C4-2B (cell line): ENCODE measurements around the gene ZBTB7A.

Experiments used
- H3K27ac ChIP-seq: fragments of 450-650 bp; 2 replicates; pipeline ENCODE4 v1.5.1; 2017
- ZFX ChIP-seq: fragments of 450-650 bp; IDR thresholded peaks from 2 replicates; pipeline ENCODE4 v1.6.1; 2017
- TF ChIP-seq, protein P1 (sequence below): fragments of 450-650 bp; conservative IDR thresholded peaks from 2 replicates; pipeline ENCODE4 v1.5.1; 2017; ENCODE audit warnings: mild to moderate bottlenecking

Gene ZBTB7A

DNA sequence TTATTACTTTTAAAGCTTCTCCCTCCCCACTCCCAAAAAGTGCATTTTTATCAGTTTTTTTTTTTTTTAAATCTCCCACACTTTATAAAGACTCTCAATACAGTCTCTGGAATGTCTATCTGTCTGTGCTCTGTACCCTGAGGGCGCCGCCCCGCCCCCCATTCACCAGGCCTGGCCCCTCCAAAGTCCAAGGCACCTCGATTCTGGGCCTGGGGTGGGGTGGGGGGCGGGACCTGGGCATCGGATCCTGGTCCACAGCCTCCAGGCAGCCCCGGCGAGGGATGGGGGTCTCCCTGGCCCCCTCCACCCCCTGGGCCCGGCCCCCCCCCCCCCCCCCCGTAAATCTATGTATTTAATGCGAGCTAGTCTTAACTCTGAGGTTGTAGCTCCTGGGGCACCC is 23.3 kb downstream of the ZBTB7A start:
- H3K27ac ChIP-seq: peak overlapping the region; percentile 66; the same call in 1 of the 2 replicates
- TF ChIP-seq, protein P1, sequence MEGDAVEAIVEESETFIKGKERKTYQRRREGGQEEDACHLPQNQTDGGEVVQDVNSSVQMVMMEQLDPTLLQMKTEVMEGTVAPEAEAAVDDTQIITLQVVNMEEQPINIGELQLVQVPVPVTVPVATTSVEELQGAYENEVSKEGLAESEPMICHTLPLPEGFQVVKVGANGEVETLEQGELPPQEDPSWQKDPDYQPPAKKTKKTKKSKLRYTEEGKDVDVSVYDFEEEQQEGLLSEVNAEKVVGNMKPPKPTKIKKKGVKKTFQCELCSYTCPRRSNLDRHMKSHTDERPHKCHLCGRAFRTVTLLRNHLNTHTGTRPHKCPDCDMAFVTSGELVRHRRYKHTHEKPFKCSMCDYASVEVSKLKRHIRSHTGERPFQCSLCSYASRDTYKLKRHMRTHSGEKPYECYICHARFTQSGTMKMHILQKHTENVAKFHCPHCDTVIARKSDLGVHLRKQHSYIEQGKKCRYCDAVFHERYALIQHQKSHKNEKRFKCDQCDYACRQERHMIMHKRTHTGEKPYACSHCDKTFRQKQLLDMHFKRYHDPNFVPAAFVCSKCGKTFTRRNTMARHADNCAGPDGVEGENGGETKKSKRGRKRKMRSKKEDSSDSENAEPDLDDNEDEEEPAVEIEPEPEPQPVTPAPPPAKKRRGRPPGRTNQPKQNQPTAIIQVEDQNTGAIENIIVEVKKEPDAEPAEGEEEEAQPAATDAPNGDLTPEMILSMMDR: no peak
- no peak for TF ChIP-seq ZFX

DNA sequence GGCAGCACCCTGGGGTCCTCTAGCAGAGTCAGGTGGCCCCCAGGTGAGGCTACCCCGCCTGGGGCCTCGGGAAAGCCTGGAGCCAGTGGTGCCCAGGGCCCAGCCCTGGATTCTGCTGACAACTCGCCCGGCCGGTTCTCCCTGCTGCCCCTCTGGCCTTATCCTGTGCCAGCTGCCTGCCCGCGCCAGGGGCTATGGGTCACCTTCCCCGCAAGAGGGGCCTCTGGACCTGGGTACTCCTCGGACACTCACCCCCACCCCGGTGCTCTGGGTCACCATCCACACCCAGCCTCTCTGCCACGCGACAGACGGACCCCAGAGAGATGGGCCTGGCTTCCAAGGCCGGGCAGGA is 24.0 kb downstream of the ZBTB7A start:
- peak overlapping the region; percentile 66 for H3K27ac ChIP-seq
- TF ChIP-seq ZFX: no peak
- TF ChIP-seq, protein P1: no peak

DNA sequence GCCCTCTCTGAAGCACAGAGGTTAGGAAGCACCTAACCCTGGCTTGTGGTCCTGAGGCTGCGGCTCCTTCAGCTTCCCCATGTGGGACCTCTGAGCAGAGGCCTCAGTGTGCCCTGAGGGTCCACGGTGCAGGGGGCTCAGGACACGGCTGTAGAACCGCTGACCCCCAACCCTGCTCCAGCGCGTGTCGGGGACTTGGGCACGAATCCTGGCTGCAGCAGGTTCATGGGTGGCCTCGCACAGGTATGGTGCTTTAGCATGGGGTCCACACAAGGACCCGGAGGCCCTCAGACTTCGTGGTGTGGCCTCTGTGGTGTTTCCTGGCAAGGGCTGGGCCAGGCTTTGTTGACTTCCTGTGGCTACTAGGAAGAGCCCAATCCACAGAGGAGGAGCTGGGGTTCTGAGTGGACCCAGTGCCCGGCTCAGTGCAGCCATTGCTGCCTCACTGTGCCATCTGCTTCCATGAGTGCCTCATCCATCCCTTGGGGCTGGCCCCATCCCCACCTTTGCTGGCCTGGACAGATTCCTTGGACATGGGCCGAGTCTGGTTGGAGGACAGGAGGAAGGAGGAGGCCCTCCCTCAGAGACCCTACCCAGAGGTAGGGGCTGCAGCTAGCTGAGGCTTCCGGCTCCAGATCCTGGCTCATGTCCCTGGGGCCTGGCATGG is 24.5 kb downstream of the ZBTB7A start:
- H3K27ac ChIP-seq: peak overlapping the region; percentile 66
- TF ChIP-seq, protein P1: no peak
- no peak for TF ChIP-seq ZFX

DNA sequence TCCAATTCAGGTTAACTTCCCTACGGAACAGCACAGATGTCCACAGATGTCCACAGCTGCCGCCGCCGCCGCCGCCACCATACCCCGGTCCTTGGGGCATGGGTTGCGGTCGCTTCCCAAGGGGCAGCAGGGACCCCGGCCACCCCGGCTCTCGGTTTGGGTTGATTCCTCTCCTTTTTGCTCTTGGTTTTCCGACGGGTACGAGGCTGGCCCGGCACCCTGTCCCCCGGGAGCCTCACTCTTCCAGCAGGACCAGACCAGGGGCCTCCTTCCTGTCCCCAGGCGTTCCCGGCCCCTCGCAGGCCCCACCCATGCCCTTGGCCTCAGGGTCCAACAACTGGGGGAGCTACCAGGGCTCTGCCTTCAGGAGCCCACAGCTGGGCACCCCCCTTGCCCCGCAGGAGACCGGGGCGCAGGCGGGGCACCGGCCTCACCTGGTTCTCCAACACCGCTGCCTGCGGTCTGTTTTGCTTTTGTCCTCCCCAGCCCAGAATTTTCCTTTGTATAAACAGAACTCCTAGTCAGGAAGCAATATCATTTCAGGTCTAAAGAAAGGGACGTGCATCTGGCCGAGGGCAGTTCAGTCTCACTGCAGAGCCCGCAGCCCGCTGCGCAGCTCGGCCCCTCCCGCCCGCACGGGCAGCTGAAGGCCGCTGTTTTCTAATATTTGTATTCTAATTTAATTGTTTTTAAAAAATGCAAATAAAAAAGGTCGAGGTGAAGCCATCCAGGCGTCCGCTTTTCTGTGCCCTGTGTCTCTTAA is 27.9 kb downstream of the ZBTB7A start:
- H3K27ac ChIP-seq: no peak overlapping the region
- TF ChIP-seq ZFX: no peak
- TF ChIP-seq, protein P1: no peak

DNA sequence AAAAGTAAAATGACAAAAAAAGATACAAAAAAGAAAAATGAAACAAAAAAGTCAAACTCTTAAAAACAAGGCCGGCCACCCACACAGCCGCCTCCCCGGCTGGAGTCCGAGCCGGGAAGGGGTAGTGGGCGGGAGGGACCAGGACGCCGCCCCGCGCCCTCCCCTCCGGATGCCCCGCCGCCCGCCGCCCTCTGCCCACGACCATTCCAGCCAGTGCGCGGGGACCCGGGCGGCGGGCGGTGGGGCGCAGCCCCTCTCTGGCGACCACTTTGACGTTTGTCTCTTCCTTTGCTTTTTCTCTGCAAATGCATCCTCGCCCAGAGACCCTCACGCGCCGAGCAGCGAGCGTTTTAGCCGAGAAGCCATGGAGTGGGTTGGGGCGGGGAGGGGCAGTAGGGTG is 28.6 kb downstream of the ZBTB7A start:
- H3K27ac ChIP-seq: no peak overlapping the region
- no peak for TF ChIP-seq ZFX
- TF ChIP-seq, protein P1: no peak

DNA sequence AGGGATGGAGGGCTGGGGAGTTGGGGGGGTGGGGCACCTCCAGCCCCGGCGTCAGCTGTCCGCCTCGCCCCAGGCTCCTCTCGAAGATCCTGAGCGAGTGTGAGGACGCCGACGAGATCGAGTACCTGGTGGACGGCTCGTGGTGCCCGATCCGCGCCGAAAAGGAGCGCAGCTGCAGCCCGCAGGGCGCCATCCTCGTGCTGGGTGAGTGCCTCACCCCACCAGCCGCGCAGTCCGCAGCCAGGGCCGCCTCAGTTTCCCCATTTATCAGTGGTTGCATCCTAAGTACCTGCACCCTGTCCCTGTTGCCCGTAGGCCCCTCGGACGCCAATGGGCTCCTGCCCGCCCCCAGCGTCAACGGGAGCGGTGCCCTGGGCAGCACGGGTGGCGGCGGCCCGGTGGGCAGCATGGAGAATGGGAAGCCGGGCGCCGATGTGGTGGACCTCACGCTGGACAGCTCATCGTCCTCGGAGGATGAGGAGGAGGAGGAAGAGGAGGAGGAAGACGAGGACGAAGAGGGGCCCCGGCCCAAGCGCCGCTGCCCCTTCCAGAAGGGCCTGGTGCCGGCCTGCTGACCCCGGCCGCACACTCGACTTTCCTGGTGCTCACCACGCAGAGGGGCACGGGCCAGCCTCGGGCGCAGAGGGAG is 29.3 kb downstream of the ZBTB7A start:
- TF ChIP-seq, protein P1: no peak
- TF ChIP-seq ZFX: no peak
- H3K27ac ChIP-seq: no peak overlapping the region

DNA sequence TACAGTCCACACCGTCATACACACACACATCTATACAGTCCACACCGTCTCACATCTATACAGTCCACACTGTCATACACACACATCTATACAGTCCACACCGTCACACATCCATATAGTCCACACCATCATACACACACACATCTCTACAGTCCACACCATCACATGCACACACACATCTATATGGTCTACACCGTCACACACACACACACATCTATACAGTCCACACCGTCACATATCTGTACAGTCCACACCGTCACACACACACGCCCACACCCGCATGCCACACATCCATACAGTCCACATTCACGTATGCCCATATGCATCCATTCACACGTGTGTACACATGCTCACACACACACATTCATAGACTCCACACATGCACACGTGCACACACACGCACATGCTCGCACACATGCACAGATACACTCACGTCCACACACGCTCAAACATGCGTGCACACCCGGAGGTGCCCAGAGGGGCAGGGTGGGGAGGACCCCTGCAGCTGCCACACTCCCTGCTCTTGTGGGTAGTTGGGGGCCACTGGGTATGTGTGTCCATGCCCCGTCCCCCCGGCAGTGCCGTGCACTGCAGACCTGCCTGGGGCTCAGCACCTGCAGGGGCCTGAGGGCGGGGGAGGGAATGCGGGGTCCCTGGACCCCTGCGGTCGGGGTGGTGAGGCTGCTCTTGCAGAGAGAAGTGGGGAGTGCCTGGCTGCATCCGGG is 30.0 kb downstream of the ZBTB7A start:
- TF ChIP-seq, protein P1: no peak
- TF ChIP-seq ZFX: no peak
- no peak overlapping the region for H3K27ac ChIP-seq
